SK-N-SH (cell line): ENCODE data around the gene TRIM5.

Experiments used
- EZH2phosphoT487 ChIP-seq: fragments of 200-600 bp; sonication (generic); IDR thresholded peaks from 2 replicates; pipeline ENCODE4 v1.6.1; 2017; ENCODE audit warnings: low read depth, mixed run types, mild to moderate bottlenecking, antibody characterized with exemption, moderate library complexity, borderline replicate concordance
- FOXJ3 ChIP-seq: sonication (generic); formaldehyde crosslinking; IDR thresholded peaks from 2 replicates; pipeline ENCODE4 v1.5.1; 2020; ENCODE audit warnings: mild to moderate bottlenecking, missing genetic modification reagents
- FOXM1 ChIP-seq: IDR thresholded peaks from 2 replicates; pipeline ENCODE4 v1.4.0; 2012; ENCODE audit warnings: low read depth, mild to moderate bottlenecking
- GABPA ChIP-seq: IDR thresholded peaks from 2 replicates; pipeline ENCODE4 v1.4.0; 2012; ENCODE audit warnings: low read depth, mild to moderate bottlenecking
- TAF1 ChIP-seq: IDR thresholded peaks from 2 replicates; pipeline ENCODE4 v1.6.1; 2012; ENCODE audit warnings: low read depth, mild to moderate bottlenecking, low read length, moderate library complexity, borderline replicate concordance
- TF ChIP-seq, protein P1 (sequence below): fragments of 200-600 bp; sonication (generic); IDR thresholded peaks from 2 replicates; pipeline ENCODE4 v1.6.1; 2017; ENCODE audit warnings: antibody characterized with exemption, mild to moderate bottlenecking, moderate library complexity

DNA sequence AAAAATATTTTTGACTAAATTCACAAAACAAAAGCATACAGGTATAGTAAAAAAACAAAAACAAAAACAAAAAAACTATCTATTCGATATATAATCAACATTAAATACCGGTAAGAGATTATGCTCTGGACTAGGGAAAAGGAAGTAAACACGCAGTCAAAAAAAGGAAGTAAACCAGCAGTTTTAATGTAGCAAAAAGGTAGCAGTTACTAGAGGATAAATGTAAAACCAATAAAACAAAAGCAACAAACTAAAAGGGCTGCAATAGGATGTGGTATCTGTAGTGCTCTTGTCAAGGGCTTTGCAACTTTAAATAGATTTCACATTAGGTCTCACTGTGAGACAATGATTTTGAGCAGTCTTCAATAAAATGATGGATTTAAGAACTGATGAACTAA, 7.1 kb upstream of the TRIM5 start:
- TF ChIP-seq FOXM1 (no peak), TAF1 (no peak), EZH2phosphoT487 (no peak), FOXJ3 (CRISPR knock-in tag) (no peak), GABPA (no peak)
- TF ChIP-seq, protein P1, sequence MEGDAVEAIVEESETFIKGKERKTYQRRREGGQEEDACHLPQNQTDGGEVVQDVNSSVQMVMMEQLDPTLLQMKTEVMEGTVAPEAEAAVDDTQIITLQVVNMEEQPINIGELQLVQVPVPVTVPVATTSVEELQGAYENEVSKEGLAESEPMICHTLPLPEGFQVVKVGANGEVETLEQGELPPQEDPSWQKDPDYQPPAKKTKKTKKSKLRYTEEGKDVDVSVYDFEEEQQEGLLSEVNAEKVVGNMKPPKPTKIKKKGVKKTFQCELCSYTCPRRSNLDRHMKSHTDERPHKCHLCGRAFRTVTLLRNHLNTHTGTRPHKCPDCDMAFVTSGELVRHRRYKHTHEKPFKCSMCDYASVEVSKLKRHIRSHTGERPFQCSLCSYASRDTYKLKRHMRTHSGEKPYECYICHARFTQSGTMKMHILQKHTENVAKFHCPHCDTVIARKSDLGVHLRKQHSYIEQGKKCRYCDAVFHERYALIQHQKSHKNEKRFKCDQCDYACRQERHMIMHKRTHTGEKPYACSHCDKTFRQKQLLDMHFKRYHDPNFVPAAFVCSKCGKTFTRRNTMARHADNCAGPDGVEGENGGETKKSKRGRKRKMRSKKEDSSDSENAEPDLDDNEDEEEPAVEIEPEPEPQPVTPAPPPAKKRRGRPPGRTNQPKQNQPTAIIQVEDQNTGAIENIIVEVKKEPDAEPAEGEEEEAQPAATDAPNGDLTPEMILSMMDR: no peak
